ENCODE results near the gene SELL. TPM values are rescaled to one million over a fixed set of nuclear protein-coding genes. Genes with fewer than 3 reads are reported as not detected.

Gene SELL
- total and polyA plus RNA-seq, 10 of the 15 experiments (the other 5 are each of a cell fraction or from before 2014, with no cell fraction given), result 31.8 to 66.0 (median 50.9) TPM

- TF ChIP-seq PRDM15 (CRISPR knock-in tag; IDR thresholded peaks at IDR 0.05) (no peak), CTCF (IDR thresholded peaks at IDR 0.05 in 2 of 3, conservative IDR thresholded peaks at IDR 0.05 in 1 of 3; ENCODE audit: control insufficient read depth in 2 of 3, extremely low read depth in 1 of 3, insufficient read depth in 1 of 3, low read depth in 3 of 3, low read length in 3 of 3) (no peak), NRF1 (conservative IDR thresholded peaks at IDR 0.05; ENCODE audit: low read depth, low read length) (no peak), IKZF1 (conservative IDR thresholded peaks at IDR 0.05) (0 out of 2 replicates have a peak, but pooled peaks have one; percentile 31), NKRF (conservative IDR thresholded peaks at IDR 0.05) (no peak), KDM1A (IDR thresholded peaks at IDR 0.05; ENCODE audit: borderline replicate concordance) (no peak), EP300 (IDR thresholded peaks at IDR 0.05; ENCODE audit: borderline replicate concordance in 1 of 2, control insufficient read depth in 1 of 2, low read depth in 2 of 2, low read length in 2 of 2) (no peak), SMC3 (IDR thresholded peaks at IDR 0.05; ENCODE audit: borderline replicate concordance, low read length) (no peak), PAX5 (IDR thresholded peaks at IDR 0.05; ENCODE audit: borderline replicate concordance, low read depth, low read length) (0 out of 2 replicates have a peak, but pooled peaks have one; percentile 7), TCF3 (IDR thresholded peaks at IDR 0.05; ENCODE audit: borderline replicate concordance, insufficient read depth, low read depth, low read length) (no peak), TARDBP (IDR thresholded peaks at IDR 0.05; ENCODE audit: borderline replicate concordance) (no peak), ZNF687 (IDR thresholded peaks at IDR 0.05) (no peak), RCOR1 (conservative IDR thresholded peaks at IDR 0.05; ENCODE audit: low read depth, low read length) (no peak), RUNX3 (IDR thresholded peaks at IDR 0.05; ENCODE audit: low read length) (peak; percentile 32; the same call in 1 of the 2 replicates), RELB (IDR thresholded peaks at IDR 0.05; ENCODE audit: low read depth) (peak; percentile 67)
Observed at GRCh38 chr1:169680377-169681019, 30.9 kb downstream of the SELL start (continued).

Measured in GM12878 (cell line).